Epithelial cell of proximal tubule (primary cell): Measurements from ENCODE around the gene CCDC40. TPM values are rescaled to one million over a fixed set of nuclear protein-coding genes. Genes with fewer than 3 reads are reported as not detected.

ENCODE experiments used
- DNase-seq: peaks from one replicate; pipeline ENCODE4 v3.0.0-alpha.2; 2011; ENCODE audit warnings: low read depth
- H3K4me3 ChIP-seq: 2 replicates; pipeline ENCODE4 v1.5.1; 2011; ENCODE audit warnings: low read depth, mild to moderate bottlenecking, low read length
- total RNA-seq: library from RNA; depleted of rRNA; stranded (reverse); fragments of >200 nt; gene quantifications from 2 replicates; pipeline ENCODE4 v1.2.3, GENCODE V29; 2015
- TF ChIP-seq, protein P1 (sequence below): conservative IDR thresholded peaks from 2 replicates; pipeline ENCODE4 v1.5.1; 2012; ENCODE audit warnings: low read depth, mild to moderate bottlenecking, low read length

The CCDC40 gene
- total RNA-seq, 1 donor from 2014 or later: 2.2 TPM

DNA sequence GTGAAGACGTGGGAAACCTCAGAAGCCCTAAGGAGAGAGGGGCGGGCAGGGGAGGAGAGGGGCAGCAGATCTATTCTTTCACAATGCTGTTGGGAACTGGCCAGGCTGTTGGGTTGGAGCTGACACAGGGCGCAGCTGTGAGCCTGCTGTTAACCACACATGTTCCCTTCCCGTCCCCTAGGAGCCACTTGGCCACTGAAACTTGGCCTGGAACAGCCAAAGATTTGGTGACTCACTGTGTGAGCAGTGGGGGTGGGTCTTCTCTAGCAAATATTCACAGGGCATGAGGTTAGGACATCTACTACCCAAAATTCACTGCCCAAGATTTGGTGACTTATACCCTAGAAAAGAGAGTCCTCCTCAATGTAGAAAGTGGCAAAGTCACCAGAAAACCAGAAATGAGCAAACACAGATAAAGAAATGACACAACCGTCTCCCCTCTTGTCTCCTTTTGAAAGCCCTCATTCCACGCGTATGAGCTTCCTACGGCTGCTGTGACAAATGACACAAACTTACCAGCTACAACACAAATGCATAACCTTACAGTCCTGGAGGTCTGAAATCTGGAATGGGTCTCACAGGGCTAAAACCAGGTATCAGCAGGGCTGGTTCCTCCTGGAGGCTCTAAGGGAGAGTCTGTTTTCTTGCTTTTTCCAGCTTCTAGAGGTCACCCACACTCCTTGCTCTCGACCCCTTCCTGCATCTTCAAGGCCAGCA, 7.0 kb upstream of the CCDC40 start:
- H3K4me3 ChIP-seq: no peak overlapping the region
- no peak for DNase-seq
- TF ChIP-seq, protein P1, sequence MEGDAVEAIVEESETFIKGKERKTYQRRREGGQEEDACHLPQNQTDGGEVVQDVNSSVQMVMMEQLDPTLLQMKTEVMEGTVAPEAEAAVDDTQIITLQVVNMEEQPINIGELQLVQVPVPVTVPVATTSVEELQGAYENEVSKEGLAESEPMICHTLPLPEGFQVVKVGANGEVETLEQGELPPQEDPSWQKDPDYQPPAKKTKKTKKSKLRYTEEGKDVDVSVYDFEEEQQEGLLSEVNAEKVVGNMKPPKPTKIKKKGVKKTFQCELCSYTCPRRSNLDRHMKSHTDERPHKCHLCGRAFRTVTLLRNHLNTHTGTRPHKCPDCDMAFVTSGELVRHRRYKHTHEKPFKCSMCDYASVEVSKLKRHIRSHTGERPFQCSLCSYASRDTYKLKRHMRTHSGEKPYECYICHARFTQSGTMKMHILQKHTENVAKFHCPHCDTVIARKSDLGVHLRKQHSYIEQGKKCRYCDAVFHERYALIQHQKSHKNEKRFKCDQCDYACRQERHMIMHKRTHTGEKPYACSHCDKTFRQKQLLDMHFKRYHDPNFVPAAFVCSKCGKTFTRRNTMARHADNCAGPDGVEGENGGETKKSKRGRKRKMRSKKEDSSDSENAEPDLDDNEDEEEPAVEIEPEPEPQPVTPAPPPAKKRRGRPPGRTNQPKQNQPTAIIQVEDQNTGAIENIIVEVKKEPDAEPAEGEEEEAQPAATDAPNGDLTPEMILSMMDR: no peak

DNA sequence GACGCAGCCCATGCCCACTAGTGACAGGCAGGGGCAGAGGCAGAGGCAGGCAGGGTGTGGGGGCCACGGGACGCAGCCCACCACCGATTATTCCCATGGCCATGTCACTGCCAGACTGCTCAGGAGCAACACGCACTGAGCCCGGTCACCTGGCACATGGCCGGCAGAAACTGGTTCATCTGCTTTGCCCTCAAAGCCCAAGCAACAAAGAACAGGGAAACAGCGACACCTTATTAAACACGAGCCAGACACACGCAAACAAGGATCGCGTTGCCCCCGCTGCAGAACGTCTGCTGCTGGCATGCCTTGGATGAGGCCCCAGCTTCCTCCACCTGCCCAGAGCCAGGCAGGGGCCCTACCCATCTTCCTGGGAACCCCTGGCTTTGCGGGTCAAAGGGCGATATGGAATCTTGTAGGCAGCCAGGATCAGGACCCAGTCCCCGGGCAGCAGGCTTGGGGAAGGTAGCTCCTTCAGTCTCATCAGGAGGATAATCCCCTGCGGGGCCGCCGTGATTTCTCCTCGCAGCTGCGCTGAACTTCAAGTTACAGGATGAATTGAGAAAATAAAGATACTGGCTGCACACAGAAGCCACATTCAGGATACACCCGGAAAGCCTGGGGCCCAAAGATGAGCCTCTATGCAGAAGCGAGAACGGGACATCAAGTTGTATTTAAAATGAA, 5.6 kb upstream of the CCDC40 start:
- DNase-seq: no peak
- H3K4me3 ChIP-seq: no peak overlapping the region
- TF ChIP-seq, protein P1: no peak

DNA sequence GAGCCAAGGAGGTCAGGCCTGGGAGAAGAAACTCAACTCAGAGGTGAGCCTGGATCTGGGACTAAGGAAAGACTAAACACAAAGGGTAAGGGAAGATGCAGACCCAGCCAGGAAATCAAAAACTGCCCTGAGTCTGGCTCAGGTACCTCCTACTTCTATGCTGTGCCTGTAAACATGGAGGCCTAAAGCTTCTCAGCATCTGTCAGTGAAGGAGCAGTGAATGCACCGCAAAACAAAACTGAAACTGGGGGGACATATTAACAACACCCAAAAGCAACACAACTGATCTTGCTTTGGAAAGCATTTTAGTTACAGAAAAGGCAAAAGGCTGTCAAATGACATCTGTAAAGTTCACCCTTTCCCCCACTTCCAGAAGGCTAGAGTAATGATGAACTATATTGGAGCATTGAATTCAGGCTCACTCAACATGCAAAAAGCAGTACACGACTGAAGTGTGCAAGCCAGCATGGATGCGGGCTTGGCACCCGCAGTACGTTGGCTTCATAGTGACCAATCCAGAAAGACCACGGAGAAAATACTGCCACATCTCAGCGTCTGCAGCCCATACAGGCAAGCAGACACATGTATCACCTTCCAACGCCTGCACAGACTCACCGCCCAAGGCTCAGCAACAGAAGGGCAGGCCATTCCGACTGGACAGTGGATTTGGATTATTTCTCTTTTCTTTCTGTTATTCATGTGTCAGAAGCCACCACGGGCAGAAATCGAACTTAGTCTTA, 4.6 kb upstream of the CCDC40 start:
- DNase-seq: no peak
- TF ChIP-seq, protein P1: no peak
- no peak overlapping the region for H3K4me3 ChIP-seq

DNA sequence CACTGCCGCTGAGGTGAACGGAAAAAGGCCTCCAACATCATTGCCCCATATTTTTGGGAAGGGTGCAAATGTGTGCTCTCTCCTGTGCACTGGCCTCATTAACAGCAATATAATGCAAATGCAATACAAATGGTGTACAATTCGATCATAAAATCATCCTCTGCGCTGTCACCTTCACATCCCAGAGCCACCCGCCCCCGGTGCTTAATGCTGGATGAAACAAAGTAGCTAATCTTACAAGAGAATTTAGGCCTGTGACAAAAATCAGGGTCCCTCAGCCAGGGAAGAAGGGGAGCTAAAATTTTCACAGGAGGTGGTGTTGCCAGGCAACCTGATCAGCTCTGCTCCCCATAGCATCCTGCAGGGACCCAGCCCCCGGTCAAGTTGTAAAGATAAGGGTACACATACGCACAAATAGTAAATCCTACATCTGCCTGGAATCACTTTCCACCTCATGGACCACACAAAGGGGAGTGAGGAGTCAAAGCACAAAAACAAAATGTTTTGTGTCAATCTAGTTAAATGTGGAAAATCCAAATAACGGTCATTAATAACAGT, 3.7 kb upstream of the CCDC40 start:
- no peak overlapping the region for H3K4me3 ChIP-seq
- DNase-seq: no peak
- TF ChIP-seq, protein P1: no peak

DNA sequence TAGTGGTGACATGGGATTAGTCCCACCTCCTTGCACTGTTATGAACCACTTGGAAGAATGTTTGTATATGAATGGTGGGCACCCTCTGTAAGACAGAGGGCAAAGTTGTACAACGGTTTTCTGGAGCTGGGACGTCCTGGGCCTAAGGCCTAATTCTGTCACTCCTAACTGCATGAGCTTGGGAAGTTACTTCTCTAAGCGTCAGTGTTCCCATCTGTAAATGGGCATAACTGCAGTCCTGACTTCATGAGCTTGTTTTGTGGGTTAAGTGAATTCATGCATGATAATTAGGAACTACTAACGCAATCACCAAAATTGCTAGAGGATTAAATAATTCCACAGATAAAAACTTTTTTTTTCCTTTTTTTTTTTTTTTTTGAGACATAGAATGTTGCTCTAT, 2.6 kb upstream of the CCDC40 start:
- no peak for DNase-seq
- TF ChIP-seq, protein P1: no peak
- no peak overlapping the region for H3K4me3 ChIP-seq

DNA sequence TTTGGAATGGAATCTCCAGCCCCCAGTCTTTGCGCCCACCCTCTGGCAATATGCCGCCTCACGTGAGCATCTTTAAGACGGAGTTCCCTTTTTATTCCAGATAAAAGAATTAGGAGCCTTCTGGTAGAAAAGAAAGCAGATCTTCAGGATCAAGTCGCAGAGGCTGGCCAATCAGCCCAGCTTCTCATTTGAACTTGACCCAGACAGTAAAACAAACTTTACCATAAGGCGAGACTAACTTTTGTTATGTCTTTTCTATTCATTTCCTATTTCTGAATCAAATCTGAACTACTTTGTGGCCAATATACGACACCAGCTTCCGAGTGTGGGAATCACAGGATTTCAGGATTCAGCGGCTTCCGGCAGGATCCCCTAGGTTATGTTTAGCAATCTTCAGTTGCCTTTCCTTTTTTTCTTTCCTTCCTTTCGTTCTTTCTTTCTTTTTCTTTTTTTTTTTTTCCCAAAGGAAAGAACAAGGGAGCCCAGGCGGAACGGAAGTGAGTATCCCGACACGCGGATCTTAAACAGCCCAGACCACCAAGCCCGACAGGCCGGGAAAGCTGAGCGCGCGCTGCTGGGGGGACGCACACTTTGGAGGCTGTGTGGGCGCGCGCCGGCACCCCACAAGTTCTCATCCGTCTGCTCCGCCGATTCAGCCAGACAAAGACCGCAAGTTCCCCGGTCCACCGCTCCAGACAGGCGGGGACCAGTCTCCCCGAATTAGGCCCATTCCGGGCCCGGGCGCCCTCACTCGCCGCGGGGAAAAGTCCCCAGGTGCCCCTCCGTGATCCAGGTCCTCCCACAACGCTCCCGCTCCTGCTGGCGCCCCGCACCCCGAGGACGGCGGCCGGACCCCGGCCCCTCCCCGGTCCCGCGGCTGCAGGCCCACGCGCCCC, 1.4 kb upstream of the CCDC40 start:
- no peak for DNase-seq
- TF ChIP-seq, protein P1: no peak
- H3K4me3 ChIP-seq: peak overlapping the region; percentile 84
